Skeletal muscle cell (primary cell): Measurements from ENCODE around the gene MYL3.

Experiments used
- DNase-seq: peaks from one replicate; pipeline ENCODE4 v3.0.0-alpha.2; 2010; ENCODE audit warnings: low read depth
- H3K4me3 ChIP-seq: 2 replicates; pipeline ENCODE4 v1.5.1; 2011; ENCODE audit warnings: low read depth, mild to moderate bottlenecking, control low read depth, low read length, moderate library complexity

MYL3 gene

DNA sequence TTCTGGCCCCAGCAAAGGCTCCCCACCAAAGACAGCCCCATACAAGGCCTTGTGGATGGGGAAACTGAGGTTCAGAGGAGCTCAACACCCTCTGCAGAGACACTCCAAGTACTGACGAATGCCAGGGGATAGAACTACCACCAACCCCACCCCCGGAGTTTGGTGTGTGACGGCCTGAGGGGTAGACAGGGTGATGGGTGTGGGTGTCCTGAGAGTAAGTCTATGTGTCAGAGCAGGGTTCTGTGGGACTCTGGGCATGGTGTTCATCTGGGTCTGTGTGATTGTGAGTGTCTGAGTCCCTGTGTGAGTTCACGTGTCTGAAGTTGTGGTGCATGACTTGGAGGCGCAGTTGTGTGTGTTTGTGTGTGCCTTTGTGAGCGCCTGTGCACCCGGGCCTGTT lies 21.7 kb upstream of the MYL3 start:
- no peak overlapping the region for H3K4me3 ChIP-seq
- no peak for DNase-seq

DNA sequence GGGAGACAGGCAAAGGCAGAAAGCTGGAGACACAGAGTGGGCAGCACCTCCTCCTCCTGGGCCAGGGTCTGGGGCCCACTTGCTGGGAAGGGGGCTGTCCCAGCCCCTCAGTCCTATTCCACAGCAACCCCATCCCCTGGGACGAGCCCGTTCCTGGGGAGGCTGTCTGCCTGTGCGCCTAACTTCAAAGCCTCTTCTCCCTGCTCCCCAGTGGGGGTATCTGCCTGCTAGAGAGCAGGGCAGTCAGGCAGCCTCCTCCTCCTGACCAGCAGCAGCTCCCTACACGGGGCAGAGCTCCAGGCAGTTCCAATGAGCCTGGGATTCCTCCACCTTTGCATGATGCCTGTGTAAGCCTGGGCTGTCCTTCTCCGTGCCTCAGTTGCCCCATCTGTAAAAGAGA lies 21.2 kb upstream of the MYL3 start:
- DNase-seq = no peak
- no peak overlapping the region for H3K4me3 ChIP-seq

DNA sequence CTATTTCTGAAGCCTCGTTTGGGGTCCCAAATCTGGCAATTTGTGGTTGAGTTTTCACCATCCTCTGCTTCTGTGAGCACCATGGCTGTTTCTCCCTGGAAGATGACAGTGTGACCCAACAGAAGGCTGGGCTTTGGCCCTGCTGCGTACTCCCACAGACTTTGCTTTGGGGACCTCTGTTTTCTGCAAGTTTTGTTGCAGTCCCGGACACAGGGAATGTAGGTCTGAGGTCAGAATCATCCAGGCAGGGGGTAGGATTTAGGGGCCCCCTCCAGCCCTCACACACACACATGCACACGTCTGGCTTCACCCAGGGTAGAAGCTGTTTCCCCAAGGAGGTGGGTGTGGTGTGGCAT lies 20.6 kb upstream of the MYL3 start:
- H3K4me3 ChIP-seq = peak overlapping the region; percentile 32
- DNase-seq = no peak

DNA sequence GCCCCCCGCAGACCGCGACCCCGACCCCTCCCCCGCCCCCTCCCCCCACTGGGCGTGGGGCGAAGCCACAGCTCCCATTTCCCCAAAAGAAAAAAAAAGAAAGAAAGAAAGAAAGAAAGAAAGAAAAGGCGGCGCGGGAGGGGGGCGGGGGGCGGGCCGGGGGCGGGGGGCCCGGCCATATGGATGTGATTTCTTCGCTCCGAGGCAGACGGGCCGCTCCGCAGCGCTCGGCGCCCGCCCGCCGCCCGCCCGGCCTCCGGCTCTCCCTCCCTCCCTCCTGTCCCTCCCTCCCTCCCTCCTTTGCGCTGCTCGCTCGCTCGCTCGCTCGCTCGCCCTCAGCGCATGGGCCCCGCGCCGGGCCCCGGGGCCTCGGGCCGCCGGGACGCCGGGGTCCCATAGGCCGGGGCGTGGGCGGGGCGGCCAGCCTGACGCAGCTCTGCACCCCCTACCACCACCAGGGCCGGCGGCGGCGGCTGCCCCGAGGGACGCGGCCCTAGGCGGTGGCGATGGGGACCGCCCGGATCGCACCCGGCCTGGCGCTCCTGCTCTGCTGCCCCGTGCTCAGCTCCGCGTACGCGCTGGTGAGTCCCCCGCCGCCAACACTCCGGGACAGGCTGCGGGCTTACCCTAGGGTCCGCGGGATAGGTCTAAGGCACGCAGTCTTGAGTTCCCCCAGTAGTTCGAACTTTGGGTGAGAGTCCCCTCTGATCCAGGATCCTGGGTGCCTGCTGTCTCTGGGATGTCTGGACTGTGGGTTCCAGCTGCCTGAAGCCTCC lies 20.0 kb upstream of the MYL3 start:
- peak overlapping the region; percentile 57 for H3K4me3 ChIP-seq
- no peak for DNase-seq

DNA sequence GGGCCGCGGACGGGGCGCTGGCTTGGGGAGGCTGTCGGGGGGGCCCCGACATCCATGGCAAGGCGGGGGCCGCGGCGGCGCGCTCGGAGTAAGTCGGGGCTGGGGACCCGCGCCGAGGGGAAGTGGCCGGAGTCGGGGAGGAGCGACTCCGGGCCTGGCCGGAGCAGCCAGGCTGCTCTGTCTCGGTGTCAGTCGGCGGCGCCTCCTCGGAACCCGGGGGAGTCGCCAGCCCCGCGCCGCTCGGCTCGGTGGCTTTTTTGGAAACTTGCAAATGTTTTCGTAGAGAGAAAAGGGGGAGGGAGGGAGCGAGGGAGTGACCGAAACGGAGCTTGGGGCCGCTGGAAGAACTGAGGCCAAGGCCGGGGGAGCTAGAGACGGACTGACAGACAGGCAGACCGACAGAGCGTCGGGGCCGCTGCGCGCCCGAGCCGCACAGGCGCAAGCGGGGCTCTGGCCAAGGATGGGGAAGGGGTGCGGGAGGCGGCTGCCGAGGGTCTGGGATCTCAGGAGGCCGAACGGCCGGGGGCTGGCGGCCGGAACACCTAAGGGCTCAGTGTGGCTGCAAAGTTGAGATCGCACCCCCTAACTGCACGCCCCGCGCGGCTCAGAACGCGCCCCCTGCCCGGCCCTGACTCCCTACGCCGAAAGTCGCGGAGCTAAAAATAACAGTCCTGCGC lies 19.3 kb upstream of the MYL3 start:
- H3K4me3 ChIP-seq = peak overlapping the region; percentile 57
- no peak for DNase-seq

DNA sequence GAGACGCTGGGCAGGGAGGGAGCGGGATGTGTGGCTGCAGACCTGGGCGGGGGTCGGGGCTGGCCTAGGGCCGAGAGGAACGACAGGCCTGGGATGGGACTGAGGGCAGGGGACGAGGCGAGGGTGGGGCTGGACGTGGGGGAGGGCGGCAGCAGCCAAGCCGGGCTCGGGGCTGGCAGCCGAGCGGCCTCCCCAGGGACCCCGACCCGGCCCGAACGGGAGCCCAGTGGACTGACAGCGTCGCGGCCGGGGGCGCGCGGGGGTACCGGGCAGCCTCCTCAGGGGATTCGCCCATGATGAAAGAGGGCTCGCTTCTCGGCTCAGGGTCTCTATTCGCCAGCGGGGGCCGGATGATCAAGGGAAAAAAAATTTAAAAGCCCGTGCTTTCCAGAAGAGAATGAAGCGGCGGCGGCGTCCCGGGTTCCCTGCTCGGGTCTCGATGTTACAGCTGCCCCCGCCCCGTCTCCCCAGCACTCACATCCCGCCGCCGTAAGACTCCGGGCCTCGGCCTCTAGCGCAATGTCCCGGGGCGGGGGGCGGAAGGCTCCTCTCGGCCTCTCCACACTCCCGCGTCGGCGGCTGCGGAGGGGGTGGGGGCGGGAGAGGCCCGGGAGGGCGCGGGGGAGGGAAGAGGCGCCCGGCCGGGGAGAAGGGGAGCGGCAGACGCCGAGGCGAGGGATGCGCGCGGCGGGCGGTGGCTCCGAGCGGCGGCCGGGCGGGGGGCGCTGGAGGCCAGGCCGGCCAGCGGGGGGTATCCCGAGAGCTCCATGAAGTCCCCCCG lies 18.5 kb upstream of the MYL3 start:
- H3K4me3 ChIP-seq = peak overlapping the region; percentile 57
- no peak for DNase-seq

DNA sequence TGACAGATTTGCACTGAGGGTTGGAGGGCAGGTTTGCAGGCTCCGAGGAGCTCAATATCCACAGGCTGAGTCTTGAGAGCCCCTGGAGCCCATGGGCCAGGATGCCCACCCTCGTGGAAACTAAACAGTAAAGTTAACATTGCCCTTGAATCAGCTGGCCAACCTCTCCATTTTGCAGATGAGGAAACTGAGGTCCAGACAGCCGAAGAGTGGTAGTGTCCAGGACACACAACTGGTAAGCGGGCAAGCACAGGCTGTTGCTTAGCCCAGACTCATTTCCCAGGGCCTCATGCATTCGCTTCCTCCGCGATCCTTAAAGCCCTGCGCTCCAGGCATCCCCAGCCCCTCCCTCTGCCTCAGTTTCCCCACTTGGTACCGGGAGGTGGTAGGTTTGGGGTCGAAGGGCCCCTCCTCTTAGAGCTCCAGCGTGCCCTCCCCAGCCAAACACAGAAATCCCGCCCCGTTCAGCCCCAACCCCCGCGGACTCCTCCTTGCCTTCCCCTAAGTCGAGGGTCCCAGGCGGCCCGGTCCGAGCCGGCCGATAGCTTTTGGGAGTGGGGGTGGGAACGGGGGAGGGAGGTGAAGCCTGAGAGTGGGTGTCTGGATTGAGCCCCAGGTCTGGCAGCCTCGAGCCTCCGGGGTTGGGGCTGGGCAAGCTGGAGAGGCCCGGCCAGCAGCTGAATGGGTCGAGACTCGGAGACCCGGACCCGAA lies 17.8 kb upstream of the MYL3 start:
- H3K4me3 ChIP-seq = peak overlapping the region; percentile 57
- no peak for DNase-seq

DNA sequence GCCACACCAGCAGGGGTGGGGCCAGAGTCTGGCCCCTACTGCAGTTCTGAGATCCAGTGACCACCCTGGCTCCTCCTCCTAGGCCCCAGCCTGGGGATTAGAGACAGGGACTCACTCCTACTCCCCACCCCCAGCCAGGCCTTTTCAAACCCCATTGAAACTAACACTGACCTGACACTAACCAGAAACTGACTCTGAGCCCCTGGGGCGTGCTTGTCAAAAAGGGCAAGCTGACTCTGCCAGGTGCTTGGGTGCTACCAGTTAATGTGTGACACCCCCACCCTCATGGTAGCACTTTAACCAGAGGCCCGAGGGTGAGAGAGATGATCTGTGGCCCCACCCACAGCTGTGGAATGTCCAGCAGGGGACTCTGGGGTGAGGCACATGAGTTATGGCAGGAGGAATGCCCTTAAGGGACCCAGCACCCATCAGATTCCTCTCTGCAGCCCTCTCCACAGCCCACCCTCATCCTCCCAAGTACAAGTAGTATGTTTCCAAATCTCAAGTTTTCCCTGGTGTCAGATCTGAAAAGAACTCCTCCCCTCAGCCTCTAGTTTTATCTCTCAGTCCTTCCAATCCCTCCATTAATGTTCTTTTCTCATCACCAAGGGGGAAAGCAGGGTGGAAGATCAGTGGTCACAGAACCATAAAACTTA lies 15.7 kb upstream of the MYL3 start:
- DNase-seq = no peak
- no peak overlapping the region for H3K4me3 ChIP-seq

DNA sequence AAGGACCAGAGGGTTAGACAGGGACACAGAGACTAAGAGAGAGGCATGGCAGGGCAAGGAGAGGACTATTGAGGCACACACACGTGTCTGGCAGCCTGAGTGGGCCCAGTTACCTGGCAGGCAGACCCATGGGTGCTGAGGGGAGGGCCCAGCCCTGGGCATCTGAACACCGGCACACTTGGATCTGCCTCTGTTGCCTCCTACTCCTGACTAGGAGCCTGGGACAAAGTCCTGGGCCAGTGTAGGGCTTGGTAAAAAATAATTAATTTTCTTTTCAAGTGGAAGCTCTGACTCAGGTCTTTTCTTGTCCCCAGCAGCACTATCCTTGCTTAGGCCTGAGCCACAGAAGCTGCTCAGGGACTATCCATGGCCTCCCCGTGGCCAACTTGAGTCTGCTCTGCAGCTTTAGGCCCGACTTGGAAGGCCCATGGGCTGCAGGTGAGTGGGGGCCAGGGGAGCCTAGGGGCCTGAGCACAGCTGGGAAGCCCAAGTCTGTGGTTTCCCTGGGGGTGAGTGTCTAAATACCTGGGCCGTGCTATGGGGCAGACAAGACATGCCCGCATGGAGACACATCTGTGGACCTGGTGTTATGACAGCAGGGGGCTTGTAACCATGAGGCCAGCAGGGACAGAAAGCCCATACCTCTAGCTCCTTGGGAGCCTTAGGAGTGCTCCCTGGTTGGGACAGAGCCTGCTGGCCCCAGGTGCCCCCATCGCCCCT lies 14.3 kb upstream of the MYL3 start, which contains the start of gene PTH1R:
Gene PTH1R (plus strand): TSS at position 316 of the 720 bp plus-strand sequence. CDS start 5,839 bp downstream, outside the sequence.
- no peak for DNase-seq
- no peak within 1 kb of the TSS for H3K4me3 ChIP-seq

DNA sequence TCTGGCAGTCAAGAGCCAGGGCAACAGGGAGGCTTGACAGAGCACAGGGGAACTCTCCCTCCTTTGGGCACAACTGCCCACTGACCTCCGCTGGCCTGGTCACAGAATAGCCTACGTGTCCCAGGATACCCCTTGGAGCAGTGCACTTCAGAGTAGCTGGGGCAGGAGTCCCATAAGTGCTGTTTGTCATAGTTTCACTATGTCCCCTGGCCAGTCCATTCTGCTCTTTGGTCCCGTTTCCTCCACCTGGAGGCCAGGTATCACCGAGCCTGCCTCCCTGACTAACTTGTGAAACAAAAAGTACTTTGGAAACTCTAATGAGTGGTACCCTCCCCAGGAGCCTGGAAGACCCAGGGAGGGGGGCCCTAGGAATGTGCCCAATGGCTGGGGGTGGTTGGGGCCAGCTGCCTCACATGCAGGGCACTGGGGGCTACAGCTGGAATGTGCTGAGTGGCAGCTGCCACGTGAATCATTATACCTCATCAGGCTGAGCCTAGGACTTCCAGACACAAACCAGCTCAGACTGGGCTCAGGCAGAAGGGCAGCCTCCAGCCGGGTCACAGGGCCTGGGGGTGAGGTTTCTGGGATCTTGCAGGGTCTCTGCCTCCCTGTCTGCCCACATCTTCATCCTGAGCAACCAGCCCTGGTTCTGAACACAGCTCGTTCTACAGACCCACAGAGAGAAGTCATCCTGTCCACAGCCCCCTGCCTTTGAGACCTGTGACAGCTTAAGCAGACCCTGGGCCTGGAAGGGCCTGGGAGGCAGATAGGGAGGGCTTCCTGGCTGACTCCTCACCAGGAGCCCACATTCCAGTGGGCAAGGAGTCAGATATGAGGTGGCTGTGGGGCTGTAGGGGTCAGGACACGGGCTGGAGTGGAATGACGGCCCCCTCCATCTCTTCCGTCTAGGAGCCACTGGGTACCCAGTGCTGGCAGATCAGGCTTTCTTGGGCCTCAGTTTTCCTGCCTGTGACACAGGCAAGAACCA lies 13.4 kb upstream of the MYL3 start:
- no peak overlapping the region for H3K4me3 ChIP-seq
- DNase-seq = no peak

DNA sequence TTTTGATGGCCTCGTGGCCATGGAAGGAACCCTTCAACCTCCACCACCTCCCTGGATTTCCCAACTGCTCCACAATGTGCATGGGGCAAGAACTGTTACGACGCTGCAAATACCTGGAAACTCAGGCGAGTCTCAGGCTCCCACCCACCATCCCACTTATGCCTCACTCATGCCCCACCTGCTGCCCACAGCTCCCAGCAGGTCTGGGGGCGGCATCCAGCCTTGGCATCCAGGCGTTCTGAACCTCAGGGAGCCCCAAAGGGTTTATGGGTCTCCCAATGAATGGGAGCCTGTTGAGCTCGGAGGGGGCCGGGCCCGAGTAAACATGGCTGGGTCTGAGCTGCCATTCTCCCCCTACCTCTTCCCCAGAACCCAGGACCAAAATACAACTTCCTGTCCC lies 12.3 kb upstream of the MYL3 start:
- no peak for DNase-seq
- no peak overlapping the region for H3K4me3 ChIP-seq

DNA sequence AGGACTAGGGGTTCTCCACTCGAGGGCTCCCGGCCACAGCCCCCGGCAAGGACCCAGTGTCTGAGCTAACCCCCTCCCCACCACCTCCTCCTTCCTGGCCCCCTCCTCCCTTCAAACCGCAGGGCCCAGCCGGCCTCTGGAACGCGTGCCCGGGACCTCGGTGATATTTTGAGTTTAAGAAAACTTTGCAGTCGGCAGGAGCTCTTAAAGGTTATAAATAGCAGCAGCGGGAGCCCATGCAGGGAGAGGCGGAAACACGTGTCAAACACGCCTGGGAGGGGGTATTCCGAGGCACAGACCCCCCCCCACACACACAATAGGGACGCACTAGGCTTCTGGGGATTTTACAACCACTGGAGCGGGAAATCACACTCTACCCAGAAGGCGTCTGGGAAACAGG lies 11.2 kb upstream of the MYL3 start:
- DNase-seq = no peak

DNA sequence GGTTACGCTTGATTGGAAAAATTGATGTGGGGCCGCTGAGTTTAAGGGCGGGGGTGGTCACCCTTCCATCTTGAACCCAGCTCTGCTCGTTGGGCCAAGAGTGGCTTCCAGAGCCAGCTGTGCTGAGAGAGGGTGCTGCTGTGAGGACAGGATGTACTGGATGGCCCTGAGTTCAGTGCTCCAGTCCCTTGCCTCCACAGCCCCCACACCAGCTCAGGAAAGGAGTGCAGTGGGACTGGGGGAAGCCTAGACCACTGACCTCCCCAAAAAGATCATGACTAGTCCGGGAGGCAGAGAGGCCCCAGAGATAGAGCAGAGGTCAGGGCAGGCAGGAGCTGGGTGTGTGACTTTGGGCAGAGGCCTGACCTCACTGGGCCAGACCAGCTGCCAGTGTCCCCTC lies 10.3 kb upstream of the MYL3 start:
- H3K4me3 ChIP-seq = no peak overlapping the region
- no peak for DNase-seq

More for the DNA sequence above, 11.2 kb upstream of the MYL3 start:
- H3K4me3 ChIP-seq = no peak overlapping the region

DNA sequence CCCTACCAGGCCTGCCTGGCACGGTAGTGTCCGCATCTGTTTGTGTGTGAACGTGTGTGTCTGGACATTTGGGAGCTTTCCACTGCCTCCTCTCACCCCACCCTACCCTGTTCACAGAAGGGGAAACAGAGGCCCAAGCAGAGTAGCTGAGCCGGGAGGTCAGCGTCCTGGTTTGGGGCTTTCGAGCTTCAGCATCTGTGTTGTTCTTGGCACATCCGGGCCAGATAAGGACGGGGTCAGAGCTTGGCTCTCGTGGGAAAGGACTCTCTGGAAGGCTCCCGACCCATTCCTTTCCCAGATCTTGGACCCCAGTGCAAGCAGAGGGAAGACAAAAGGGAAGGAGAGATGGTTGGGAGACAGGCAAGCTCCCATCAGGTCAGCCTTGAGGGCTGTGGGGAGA lies 8.0 kb upstream of the MYL3 start:
- DNase-seq = no peak

DNA sequence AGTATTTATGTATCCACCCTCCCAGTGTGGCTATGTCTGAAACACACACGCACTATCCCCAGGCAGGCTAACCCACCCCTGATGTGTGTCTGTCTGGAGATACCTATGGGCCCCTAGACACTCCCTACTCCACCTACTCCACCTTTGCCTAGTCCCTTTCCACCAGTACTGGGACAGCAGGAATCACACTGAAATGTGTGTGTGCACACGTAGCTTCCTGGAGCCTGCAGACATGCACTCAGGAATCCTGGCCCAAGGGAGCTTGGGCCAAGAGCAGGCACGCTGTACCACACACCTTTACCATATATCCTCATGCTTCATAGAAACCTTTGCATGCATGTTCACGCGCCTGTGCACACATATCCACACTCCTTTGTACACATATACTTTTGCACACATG lies 7.4 kb upstream of the MYL3 start:
- no peak overlapping the region for H3K4me3 ChIP-seq
- no peak for DNase-seq

More for the DNA sequence above, 8.0 kb upstream of the MYL3 start:
- no peak overlapping the region for H3K4me3 ChIP-seq

DNA sequence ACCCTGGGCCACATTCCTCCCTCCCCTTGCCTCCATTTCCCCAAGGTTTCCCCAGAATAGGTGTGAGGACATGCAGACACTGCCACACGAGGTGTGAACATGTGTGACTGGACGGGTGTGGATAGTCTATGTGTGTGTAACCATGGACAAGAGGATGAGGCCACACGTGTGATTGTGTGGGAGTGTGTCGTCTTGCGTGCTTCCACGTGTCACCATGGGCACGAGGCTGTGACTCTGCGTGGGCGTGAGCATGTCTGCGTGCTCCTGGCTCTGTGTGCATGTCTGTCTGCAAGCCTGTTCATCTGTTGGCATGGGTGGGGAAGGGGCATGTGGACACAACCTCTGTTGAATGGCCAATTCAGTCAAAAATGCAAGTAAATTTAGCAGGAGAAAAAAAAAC lies 6.2 kb upstream of the MYL3 start:
- H3K4me3 ChIP-seq = no peak overlapping the region
- no peak for DNase-seq

DNA sequence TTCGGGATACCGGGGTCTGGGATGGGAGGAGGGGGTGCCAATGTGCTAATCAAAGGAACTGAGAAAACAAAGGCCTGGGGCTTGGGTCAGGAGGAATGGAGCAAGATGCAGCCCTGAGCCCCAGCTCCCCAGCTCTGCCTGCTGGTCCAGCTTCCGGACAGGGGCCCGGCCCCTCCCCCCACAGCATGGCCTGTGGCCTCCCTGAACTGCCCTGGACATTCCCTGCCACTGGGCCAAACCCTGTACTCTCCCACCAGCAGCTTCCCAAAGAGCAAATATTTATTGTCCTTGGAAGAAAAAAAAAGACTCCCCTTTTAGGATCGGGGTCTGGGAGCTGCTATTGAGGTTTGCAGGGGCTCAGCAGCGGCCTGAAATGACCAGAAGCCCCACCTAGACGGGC lies 5.7 kb upstream of the MYL3 start:
- no peak overlapping the region for H3K4me3 ChIP-seq
- no peak for DNase-seq

DNA sequence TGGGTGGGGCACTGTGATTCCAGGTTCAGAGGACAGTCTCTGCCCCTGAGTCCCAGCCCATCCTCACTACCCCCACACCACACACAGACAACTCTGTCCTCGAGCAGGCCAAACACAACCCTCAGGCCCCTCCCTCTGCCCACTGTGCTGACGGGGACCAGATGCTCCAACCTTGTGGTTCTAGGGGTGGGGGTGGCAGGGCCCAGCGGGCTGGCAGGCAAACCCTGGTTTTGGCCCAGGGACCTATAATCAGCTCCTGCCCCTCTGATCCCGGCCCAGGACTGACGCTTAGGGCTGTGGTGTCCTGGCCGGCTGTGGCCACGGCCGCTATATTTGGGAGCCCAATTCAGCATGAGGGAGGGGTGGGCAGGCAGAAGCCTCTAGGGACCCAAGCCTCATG lies 5.0 kb upstream of the MYL3 start:
- no peak for DNase-seq
- no peak overlapping the region for H3K4me3 ChIP-seq
